ENCODE data around the gene MRPL43.
A peak's percentile ranks its signal among the peaks of the same experiment; 100 is the strongest.
"Not testable (repeated sequence)": the region's sequence is repeated elsewhere in the genome, so short reads cannot be mapped to it uniquely, and the experiment has no call there.

MRPL43 gene

GRCh38 chr10:100986952-100987684, at the start of gene MRPL43, which contains the start of gene TWNK:
MRPL43 (minus strand) TSS chr10:100987497; CDS start chr10:100987443, 54 bp downstream.
TWNK (plus strand) TSS chr10:100987543; CDS start chr10:100988211, 668 bp downstream.
- peak; percentile 70 for DNase-seq (ENCODE audit: low read depth)

- no peak for DNase-seq (ENCODE audit: low read depth)
Measured at GRCh38 chr10:101036726-101037125, 49.4 kb upstream of the MRPL43 start.

GRCh38 chr10:101035916-101036702, 48.8 kb upstream of the MRPL43 start:
- no peak for DNase-seq (ENCODE audit: low read depth)

GRCh38 chr10:101035314-101035713, 48.0 kb upstream of the MRPL43 start:
- DNase-seq (ENCODE audit: low read depth), result no peak

GRCh38 chr10:101034404-101034803, 47.1 kb upstream of the MRPL43 start:
- not testable (repeated sequence) for DNase-seq (ENCODE audit: low read depth)

- DNase-seq (ENCODE audit: low read depth), result no peak
Measured at GRCh38 chr10:101033276-101033675, 46.0 kb upstream of the MRPL43 start.

- peak; percentile 18 for DNase-seq (ENCODE audit: low read depth)
Measured at GRCh38 chr10:101032637-101033224, 45.4 kb upstream of the MRPL43 start.

GRCh38 chr10:101031796-101032636, 44.7 kb upstream of the MRPL43 start:
- DNase-seq (ENCODE audit: low read depth), result peak; percentile 44

- peak; percentile 94 for DNase-seq (ENCODE audit: low read depth)
Measured at GRCh38 chr10:101031128-101031795, 44.0 kb upstream of the MRPL43 start, which contains the start of the genes PDZD7 and SFXN3. PDZD7 (minus strand) TSS chr10:101031129; CDS start chr10:101030219, 910 bp downstream. SFXN3 (plus strand) TSS chr10:101031234; CDS start chr10:101034695, 3,461 bp downstream.

GRCh38 chr10:101030496-101031127, 43.3 kb upstream of the MRPL43 start:
- DNase-seq (ENCODE audit: low read depth), result no peak

GRCh38 chr10:101029520-101030295, 42.4 kb upstream of the MRPL43 start:
- DNase-seq (ENCODE audit: low read depth), result no peak

GRCh38 chr10:101028446-101029337, 41.4 kb upstream of the MRPL43 start:
- DNase-seq (ENCODE audit: low read depth), result no peak

- no peak for DNase-seq (ENCODE audit: low read depth)
Measured at GRCh38 chr10:101027106-101027720, 39.9 kb upstream of the MRPL43 start.

- no peak for DNase-seq (ENCODE audit: low read depth)
Measured at GRCh38 chr10:101022967-101023705, 35.8 kb upstream of the MRPL43 start.

- no peak for DNase-seq (ENCODE audit: low read depth)
Measured at GRCh38 chr10:101021692-101022251, 34.5 kb upstream of the MRPL43 start.

- no peak for DNase-seq (ENCODE audit: low read depth)
Measured at GRCh38 chr10:101021239-101021638, 33.9 kb upstream of the MRPL43 start.

- DNase-seq (ENCODE audit: low read depth), result no peak
Measured at GRCh38 chr10:101020427-101021075, 33.3 kb upstream of the MRPL43 start.

All from stimulated activated CD8-positive, alpha-beta memory T cell treated with anti-CD3 and anti-CD28 coated beads, Interleukin-7, amount 100 ng/mL, for 24 hours (primary cell).